ENCODE data around the gene PPP2R5B.

Gene PPP2R5B

DNA sequence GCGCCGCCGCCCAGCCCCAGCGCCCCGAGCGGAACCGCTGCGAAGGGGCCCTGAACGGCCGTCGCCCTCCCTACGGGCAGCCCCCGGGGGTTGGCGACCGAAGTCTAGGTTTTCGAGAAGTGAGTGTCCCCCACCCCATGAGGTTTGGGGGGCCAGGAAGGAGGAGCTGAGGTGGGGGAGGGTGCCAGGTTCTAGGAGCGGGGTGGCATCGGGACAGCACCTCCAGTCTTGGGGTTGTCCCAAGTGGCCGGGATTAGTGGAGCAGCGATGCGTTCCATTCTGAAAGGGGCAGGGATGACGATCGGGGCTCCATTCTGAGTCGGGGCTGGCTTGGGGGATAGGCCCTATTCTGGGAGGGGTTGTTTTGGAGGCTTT lies 408 bp downstream of the PPP2R5B start:
- Mint-ChIP-seq H3K4me1 (peaks cover 8% of the 10 kb centered on the region), H3K4me3 (peak overlapping the region; percentile 90 to 99 (median 92)), H3K27ac (peak overlapping the region in 2 of 3 experiments; percentile 40 to 82), H3K36me3 (ENCODE audit: low read depth) (peaks cover 13% of the 10 kb centered on the region), H3K27me3 (ENCODE audit: low read depth) (no peaks in the 10 kb centered on the region), H3K9me3 (no peaks in the 10 kb centered on the region)
- TF ChIP-seq, protein P1, sequence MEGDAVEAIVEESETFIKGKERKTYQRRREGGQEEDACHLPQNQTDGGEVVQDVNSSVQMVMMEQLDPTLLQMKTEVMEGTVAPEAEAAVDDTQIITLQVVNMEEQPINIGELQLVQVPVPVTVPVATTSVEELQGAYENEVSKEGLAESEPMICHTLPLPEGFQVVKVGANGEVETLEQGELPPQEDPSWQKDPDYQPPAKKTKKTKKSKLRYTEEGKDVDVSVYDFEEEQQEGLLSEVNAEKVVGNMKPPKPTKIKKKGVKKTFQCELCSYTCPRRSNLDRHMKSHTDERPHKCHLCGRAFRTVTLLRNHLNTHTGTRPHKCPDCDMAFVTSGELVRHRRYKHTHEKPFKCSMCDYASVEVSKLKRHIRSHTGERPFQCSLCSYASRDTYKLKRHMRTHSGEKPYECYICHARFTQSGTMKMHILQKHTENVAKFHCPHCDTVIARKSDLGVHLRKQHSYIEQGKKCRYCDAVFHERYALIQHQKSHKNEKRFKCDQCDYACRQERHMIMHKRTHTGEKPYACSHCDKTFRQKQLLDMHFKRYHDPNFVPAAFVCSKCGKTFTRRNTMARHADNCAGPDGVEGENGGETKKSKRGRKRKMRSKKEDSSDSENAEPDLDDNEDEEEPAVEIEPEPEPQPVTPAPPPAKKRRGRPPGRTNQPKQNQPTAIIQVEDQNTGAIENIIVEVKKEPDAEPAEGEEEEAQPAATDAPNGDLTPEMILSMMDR (IDR thresholded peaks at IDR 0.05; ENCODE audit: unreplicated experiment in 3 of 3), result no peak

DNA sequence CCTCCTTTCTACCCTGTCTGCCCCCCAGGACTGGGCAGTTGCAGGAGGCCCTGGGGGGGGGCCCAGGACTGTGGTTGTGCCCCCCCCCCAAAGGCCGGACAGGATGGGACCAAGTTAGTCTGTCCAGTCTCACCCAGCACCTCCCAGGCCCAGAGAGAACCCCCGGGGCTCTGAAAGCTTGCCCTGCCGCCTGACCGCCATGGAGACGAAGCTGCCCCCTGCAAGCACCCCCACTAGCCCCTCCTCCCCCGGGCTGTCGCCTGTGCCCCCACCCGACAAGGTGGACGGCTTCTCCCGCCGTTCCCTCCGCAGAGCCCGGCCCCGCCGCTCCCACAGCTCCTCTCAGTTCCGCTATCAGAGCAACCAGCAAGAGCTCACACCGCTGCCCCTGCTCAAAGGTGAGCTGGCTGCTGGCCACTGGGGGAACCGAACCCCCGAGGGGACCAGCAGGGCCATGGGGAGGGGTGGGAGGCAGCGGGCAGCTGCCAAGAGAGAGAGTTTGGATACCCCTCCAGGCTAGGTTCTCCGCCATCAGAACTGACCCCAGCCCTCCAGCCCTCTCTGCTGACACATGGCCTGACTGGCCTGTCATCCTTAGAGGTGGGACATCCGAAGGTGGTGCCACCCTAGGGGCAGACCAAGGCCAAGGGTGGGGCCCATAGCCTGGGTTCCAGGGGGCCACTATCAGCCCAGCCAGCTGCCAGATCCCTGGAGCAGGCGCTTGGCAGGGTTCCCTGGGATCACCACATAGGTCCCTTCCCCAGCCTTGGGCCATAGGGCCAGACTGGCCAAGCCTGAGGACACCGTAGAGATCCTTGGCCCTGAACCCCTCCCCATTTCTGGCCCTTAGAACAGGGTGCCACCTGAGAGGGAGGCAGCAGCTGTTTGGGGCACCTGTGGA lies 1.3 kb downstream of the PPP2R5B start:
- TF ChIP-seq, protein P1 (IDR thresholded peaks at IDR 0.05; ENCODE audit: unreplicated experiment in 3 of 3), result no peak
- Mint-ChIP-seq H3K36me3 (ENCODE audit: low read depth) (peaks cover 22% of the 10 kb centered on the region), H3K4me3 (peak overlapping the region; percentile 90 to 99 (median 92)), H3K27me3 (ENCODE audit: low read depth) (no peaks in the 10 kb centered on the region), H3K9me3 (no peaks in the 10 kb centered on the region), H3K27ac (no peak overlapping the region), H3K4me1 (peaks cover 8% of the 10 kb centered on the region)

DNA sequence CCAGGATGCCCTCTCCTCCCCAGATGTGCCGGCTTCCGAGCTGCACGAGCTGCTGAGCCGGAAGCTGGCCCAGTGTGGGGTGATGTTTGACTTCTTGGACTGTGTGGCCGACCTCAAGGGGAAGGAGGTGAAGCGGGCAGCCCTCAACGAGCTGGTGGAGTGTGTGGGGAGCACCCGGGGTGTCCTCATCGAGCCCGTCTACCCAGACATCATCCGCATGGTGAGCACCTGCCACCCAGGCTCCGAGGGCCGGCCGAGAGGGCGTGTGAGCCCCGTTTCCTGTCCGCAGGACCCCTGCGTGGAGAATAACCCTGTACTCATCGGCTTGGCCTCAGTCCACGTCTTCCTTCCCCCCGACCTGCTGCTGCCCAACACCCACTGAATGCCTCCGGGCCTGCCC lies 2.2 kb downstream of the PPP2R5B start:
- TF ChIP-seq, protein P1 (IDR thresholded peaks at IDR 0.05; ENCODE audit: unreplicated experiment in 3 of 3), result no peak
- Mint-ChIP-seq H3K4me3 (peak overlapping the region; percentile 73 to 82 (median 81)), H3K9me3 (no peaks in the 10 kb centered on the region), H3K27me3 (ENCODE audit: low read depth) (no peaks in the 10 kb centered on the region), H3K4me1 (peaks cover 8% of the 10 kb centered on the region), H3K27ac (peak overlapping the region in 1 of 3 experiments; percentile 31), H3K36me3 (ENCODE audit: low read depth) (peaks cover 29% of the 10 kb centered on the region)

DNA sequence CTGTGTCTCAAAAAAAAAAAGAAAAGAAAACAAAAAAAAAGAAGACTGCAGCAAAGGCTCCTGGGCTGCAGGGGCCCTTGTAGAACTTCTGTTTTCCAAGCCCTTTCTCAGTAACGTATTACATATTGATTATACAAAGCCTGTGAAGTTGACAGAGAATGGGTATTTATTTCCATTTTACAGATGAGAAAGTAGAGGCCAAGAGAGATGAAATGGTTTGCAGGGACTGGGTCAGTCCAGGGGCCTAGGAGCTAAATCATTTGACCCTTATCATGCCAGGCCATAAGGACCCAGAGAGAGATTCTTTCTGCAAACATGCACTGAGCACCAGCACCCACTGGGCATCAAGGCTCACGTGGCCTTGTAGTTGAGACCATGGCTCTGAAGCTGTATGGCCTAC lies 4.5 kb downstream of the PPP2R5B start:
- Mint-ChIP-seq H3K4me1 (peaks cover 12% of the 10 kb centered on the region), H3K36me3 (ENCODE audit: low read depth) (peaks cover 45% of the 10 kb centered on the region)
- TF ChIP-seq, protein P1 (IDR thresholded peaks at IDR 0.05; ENCODE audit: unreplicated experiment in 3 of 3), result no peak

DNA sequence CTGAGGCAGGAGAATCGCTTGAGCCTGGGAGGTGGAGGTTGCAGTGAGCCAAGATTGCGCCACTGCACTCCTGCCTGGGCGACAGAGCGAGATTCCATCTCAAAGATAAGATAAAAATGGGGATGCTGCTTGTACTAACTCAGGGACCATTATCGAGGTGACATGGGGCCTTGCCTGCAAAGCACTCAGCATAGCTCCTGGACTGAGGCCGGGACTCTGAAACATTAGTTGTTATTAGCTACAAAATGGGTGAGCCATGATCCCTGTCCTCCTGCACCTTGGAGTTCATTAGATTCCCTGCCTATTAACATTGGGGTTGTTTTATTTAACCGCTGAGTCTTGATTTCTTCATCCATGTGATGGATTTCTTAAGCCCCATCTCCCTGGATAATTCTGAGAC lies 5.1 kb downstream of the PPP2R5B start:
- H3K27ac Mint-ChIP-seq, result no peak overlapping the region
- TF ChIP-seq, protein P1 (IDR thresholded peaks at IDR 0.05; ENCODE audit: unreplicated experiment in 3 of 3), result no peak
- no peak overlapping the region for H3K4me3 Mint-ChIP-seq
- peaks cover 13% of the 10 kb centered on the region for H3K4me1 Mint-ChIP-seq
- H3K27me3 Mint-ChIP-seq (ENCODE audit: low read depth), result no peaks in the 10 kb centered on the region
- H3K9me3 Mint-ChIP-seq, result no peaks in the 10 kb centered on the region
- H3K36me3 Mint-ChIP-seq (ENCODE audit: low read depth), result peaks cover 45% of the 10 kb centered on the region

More for the DNA sequence above, 4.5 kb downstream of the PPP2R5B start:
- Mint-ChIP-seq H3K4me3 (no peak overlapping the region), H3K27ac (no peak overlapping the region), H3K27me3 (ENCODE audit: low read depth) (no peaks in the 10 kb centered on the region), H3K9me3 (no peaks in the 10 kb centered on the region)

DNA sequence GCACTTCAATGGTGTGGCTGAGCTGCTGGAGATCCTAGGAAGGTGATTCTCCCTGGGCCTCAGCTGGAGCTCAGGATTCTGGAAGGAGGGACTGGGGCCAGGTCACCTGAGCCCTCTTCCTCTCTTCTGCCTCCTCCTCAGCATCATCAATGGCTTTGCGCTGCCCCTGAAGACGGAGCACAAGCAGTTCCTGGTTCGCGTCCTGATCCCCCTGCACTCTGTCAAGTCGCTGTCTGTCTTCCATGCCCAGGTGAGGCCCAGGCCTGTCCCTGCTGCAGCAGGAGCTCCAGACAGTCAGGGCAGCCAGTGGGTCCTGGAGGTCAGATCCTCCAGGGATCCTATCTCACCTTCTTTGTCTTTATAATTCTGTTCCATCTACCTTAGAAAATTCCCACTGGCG lies 5.9 kb downstream of the PPP2R5B start:
- peaks cover 45% of the 10 kb centered on the region for H3K36me3 Mint-ChIP-seq (ENCODE audit: low read depth)
- no peak overlapping the region for H3K4me3 Mint-ChIP-seq
- TF ChIP-seq, protein P1 (IDR thresholded peaks at IDR 0.05; ENCODE audit: unreplicated experiment in 3 of 3), result no peak
- H3K27me3 Mint-ChIP-seq (ENCODE audit: low read depth), result no peaks in the 10 kb centered on the region
- peaks cover 15% of the 10 kb centered on the region for H3K4me1 Mint-ChIP-seq
- H3K27ac Mint-ChIP-seq, result no peak overlapping the region
- H3K9me3 Mint-ChIP-seq, result no peaks in the 10 kb centered on the region
